Esophagus muscularis mucosa (tissue), 4 donors: ENCODE results near the gene PTPN22. TPM values are rescaled to one million over a fixed set of nuclear protein-coding genes. Genes with fewer than 3 reads are reported as not detected.

Experiments
- DNase-seq: peaks from one replicate; pipeline ENCODE4 v3.0.0-alpha.2; 2017; ENCODE audit errors: extremely low spot score
- H3K27ac ChIP-seq, 4 donors: fragments of 200-600 bp; sonication (generic); replicated peaks in 1 of 4; 1 replicate in 3 of 4; 2 replicates in 1 of 4; pipeline ENCODE4 v1.5.1; 2016 to 2019; ENCODE audit warnings: mild to moderate bottlenecking in 1 of 4
- H3K27me3 ChIP-seq, 4 donors: fragments of 200-600 bp; sonication (generic); one replicate each; pipeline versions ENCODE4 v1.5.1 to v1.6.0; 2016 to 2019
- H3K36me3 ChIP-seq, 4 donors: fragments of 200-600 bp; sonication (generic); one replicate each; pipeline ENCODE4 v1.5.1; 2016 to 2019
- H3K4me1 ChIP-seq, 4 donors: fragments of 200-600 bp; sonication (generic); one replicate each; pipeline ENCODE4 v1.5.1; 2016 to 2019
- H3K4me3 ChIP-seq, 4 donors: fragments of 200-600 bp; sonication (generic); 1 replicate in 2 of 4; 2 replicates in 2 of 4; pipeline ENCODE4 v1.5.1; 2016 to 2019; ENCODE audit warnings: mild to moderate bottlenecking in 4 of 4, moderate library complexity in 1 of 4
- H3K9me3 ChIP-seq, 4 donors: fragments of 200-600 bp; sonication (generic); 1 replicate in 3 of 4; 2 replicates in 1 of 4; pipeline ENCODE4 v1.5.1; 2016 to 2019
- EP300 ChIP-seq: sonication (generic); formaldehyde crosslinking; IDR thresholded peaks from one replicate; pipeline ENCODE4 v1.6.1; 2017; ENCODE audit warnings: antibody characterized with exemption
- POLR2A ChIP-seq: fragments of 450-650 bp; IDR thresholded peaks from one replicate; pipeline ENCODE4 v1.6.1; 2017; ENCODE audit warnings: antibody characterized with exemption, moderate library complexity, mild to moderate bottlenecking, low read depth
- POLR2AphosphoS5 ChIP-seq, 2 donors: sonication (generic); formaldehyde crosslinking; IDR thresholded peaks; one replicate each; pipeline ENCODE4 v1.6.1; 2017; ENCODE audit warnings: antibody characterized with exemption in 2 of 2
- WGBS: methylation state at CpG from one replicate; pipeline ENCODE4 v1.1.5; 2018; 5-methylcytosine and 5-hydroxymethylcytosine counted together
- intact Hi-C: fragments of 100-400 bp; cut with DNase I; formaldehyde crosslinking; loops from one replicate; pipeline ENCODE4 v1.15.1; 2023
- total RNA-seq, 4 donors: library from RNA; depleted of rRNA; stranded (reverse); fragments of >200 nt; gene quantifications; one replicate each; pipeline versions ENCODE4 v1.1.0 to v1.2.1, GENCODE V29; 2016
- TF ChIP-seq, protein P1 (sequence below), 3 experiments: fragments of 200-600 bp in 2 of 3; fragments of 450-650 bp in 1 of 3; sonication (generic) in 2 of 3; IDR thresholded peaks; one replicate each; pipeline ENCODE4 v1.5.1; 2017 to 2019; ENCODE audit warnings: antibody characterized with exemption in 3 of 3, mild to moderate bottlenecking in 2 of 3, moderate library complexity in 1 of 3

Gene PTPN22
- total RNA-seq, 4 donors from 2014 or later = 0.29 to 2.3 (median 0.63) TPM

DNA sequence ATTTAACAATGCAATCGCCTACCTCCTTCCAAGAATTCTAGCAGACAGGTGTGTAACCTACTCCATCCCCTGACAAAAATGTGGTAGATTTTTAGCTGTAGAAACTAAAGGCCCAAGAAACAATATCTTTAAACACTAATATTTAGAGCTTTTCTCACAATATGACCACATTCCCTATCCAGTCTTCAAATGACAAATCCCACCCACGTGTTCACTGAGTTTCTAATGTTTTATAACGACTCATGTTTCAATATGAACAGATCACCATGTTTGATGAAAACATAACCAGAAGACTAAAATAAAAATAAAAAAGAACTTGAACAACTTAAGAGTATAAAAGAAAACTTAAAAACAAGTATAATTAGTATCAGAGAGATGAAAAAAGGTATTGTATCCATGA lies 83.8 kb downstream of the PTPN22 start:
- intact Hi-C loops = no loop called here
- Histone ChIP-seq H3K4me3 (no peak overlapping the region), H3K27me3 (no peaks in the 10 kb centered on the region), H3K4me1 (peaks cover 35 to 52% (median 41%) of the 10 kb centered on the region in 4 donors), H3K27ac (no peak overlapping the region), H3K36me3 (peaks cover 0 to 13% (median 0%) of the 10 kb centered on the region in 4 donors), H3K9me3 (no peaks in the 10 kb centered on the region)
- WGBS = 93% methylated on average over 3 of the region's 3 CpGs
- no peak for DNase-seq
- TF ChIP-seq EP300 = no peak
- TF ChIP-seq, protein P1, sequence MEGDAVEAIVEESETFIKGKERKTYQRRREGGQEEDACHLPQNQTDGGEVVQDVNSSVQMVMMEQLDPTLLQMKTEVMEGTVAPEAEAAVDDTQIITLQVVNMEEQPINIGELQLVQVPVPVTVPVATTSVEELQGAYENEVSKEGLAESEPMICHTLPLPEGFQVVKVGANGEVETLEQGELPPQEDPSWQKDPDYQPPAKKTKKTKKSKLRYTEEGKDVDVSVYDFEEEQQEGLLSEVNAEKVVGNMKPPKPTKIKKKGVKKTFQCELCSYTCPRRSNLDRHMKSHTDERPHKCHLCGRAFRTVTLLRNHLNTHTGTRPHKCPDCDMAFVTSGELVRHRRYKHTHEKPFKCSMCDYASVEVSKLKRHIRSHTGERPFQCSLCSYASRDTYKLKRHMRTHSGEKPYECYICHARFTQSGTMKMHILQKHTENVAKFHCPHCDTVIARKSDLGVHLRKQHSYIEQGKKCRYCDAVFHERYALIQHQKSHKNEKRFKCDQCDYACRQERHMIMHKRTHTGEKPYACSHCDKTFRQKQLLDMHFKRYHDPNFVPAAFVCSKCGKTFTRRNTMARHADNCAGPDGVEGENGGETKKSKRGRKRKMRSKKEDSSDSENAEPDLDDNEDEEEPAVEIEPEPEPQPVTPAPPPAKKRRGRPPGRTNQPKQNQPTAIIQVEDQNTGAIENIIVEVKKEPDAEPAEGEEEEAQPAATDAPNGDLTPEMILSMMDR (IDR thresholded peaks at IDR 0.05) = no peak
- TF ChIP-seq POLR2A = no peak
- TF ChIP-seq POLR2AphosphoS5 (IDR thresholded peaks at IDR 0.05) = no peak

DNA sequence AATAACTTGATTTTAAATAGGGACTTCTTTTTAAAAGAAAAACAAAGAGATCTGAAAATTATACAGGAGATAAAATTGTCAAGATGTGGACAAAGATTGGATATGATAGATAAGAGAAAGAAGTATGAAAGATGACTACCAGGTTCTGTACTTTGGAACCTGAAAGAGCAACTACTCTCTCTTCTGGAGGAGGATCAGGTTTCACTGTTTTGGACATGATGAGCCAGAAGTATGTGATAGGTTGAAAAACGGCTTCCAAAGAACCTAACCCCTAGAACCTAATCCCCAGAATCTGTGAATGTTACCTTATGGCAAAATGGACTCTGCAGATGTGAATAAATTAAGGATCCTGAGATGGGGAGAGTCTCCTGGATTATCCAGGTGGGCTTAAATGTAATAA lies 85.4 kb downstream of the PTPN22 start:
- H3K36me3 ChIP-seq = peaks cover 0 to 6% (median 0%) of the 10 kb centered on the region in 4 donors
- no peak for TF ChIP-seq POLR2AphosphoS5 (IDR thresholded peaks at IDR 0.05)
- TF ChIP-seq POLR2A = no peak
- TF ChIP-seq, protein P1 (IDR thresholded peaks at IDR 0.05) = no peak
- TF ChIP-seq EP300 = no peak
- H3K4me1 ChIP-seq = peaks cover 46 to 55% (median 53%) of the 10 kb centered on the region in 4 donors
- no peak for DNase-seq
- H3K27ac ChIP-seq = no peak overlapping the region
- no peaks in the 10 kb centered on the region for H3K27me3 ChIP-seq
- no peak overlapping the region for H3K4me3 ChIP-seq
- H3K9me3 ChIP-seq = no peaks in the 10 kb centered on the region
- intact Hi-C loops = no loop called here
- WGBS = 71% methylated on average over 1 of the region's 1 CpG

DNA sequence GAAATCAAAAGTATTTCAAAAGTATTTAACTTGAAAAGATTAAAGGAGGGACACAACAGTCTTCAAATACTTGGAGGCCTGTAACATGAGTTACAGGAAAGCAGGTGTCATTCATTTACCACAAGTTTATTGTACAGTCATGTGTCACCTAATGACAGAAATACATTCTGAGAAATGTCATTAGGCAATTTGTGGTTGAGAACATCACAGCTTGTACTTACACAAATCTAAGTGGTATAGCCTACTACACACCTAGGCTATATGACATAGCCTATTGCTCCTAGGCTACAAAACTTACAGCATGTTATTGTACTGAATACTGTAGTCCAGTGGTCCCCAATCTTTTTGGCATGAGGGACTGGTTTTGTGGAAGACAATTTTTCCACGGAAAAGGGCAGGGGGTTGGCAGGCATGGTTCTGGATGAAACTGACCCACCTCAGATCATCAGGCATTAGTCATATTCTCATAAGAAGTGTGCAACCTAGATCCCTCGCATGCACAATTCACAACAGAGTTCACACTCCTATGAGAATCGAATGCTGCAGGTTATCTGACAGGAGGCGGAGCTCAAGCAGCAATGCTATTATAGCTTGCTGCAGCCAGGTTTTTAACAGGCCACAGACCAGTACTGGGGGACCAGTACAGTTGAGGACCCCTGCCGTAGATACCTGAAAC lies 87.3 kb downstream of the PTPN22 start:
- Histone ChIP-seq H3K27me3 (no peaks in the 10 kb centered on the region), H3K4me1 (peaks cover 50 to 69% (median 62%) of the 10 kb centered on the region in 4 donors), H3K36me3 (peaks cover 0 to 2% (median 0%) of the 10 kb centered on the region in 4 donors), H3K9me3 (no peaks in the 10 kb centered on the region), H3K27ac (peak overlapping the region in 1 of 4 donors; percentile 1), H3K4me3 (no peak overlapping the region)
- TF ChIP-seq POLR2A = no peak
- TF ChIP-seq, protein P1 (IDR thresholded peaks at IDR 0.05) = no peak
- TF ChIP-seq EP300 = no peak
- no peak for TF ChIP-seq POLR2AphosphoS5 (IDR thresholded peaks at IDR 0.05)
- WGBS = 85% methylated on average over 5 of the region's 5 CpGs
- intact Hi-C loops = no loop called here
- DNase-seq = no peak

DNA sequence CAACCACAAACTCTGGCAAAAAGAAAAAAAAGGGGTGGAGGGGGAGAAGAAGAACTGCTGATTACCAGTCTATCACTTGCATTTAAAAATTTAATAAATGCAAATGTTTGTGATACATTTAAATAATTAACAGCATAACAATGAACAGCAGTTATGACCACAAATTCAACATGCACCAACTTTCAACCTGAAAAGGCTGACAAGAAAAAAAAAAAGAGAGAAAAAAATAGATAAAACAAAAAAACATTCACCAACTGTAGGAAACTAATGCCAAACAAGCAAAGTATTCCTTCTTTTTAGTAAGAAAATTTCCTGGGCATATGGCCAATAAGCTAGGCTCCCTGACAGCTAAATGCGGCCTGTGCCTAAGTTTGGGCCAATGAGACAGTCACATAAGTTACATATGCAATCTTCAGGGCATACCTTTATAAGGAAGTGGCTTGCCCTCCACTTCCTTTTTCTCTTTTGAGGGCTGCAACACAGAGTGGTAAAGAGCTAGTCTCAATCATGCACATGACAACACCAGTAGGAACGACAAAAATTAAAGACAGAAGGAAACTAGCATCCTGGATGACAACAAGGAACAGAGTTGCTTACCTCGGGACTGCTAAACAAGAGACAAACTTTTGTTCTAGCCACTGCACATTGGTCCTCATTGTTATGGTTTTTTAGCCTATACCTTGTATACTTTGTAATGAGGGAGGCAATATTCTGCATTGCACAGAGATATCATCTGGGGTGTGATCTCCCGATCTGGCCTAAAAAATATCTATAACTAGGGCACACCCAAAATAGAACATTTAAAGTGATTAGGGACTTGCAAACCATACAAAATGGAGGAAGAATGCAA lies 88.0 kb downstream of the PTPN22 start:
- H3K36me3 ChIP-seq = no peaks in the 10 kb centered on the region
- intact Hi-C loops = no loop called here
- H3K27me3 ChIP-seq = no peaks in the 10 kb centered on the region
- no peaks in the 10 kb centered on the region for H3K9me3 ChIP-seq
- H3K27ac ChIP-seq = peak overlapping the region in 1 of 4 donors; percentile 1
- peaks cover 42 to 62% (median 57%) of the 10 kb centered on the region in 4 donors for H3K4me1 ChIP-seq
- H3K4me3 ChIP-seq = no peak overlapping the region
- no peak for DNase-seq
- WGBS = 38% methylated on average over 4 of the region's 4 CpGs
- TF ChIP-seq POLR2AphosphoS5 (IDR thresholded peaks at IDR 0.05) (peak in 1 of 2 donors; percentile 5), EP300 (no peak)

DNA sequence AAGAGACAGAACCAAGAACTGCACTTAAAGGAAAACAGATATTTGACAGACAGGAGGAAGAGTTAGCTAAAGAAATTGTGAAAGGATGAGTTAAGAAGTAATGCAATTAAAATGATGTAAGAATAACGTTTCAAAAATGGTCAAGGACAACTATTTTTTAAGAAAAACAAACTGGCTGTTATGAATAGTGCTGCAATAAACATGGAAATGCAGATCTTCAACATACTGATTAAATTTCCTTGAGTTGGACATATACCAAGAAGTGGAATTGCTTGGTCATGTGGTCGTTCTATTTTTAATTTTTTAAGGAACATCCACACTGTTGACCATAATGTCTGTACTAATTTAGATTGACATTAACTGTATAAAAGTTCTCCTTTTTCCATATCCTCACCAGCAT lies 89.1 kb downstream of the PTPN22 start:
- WGBS = 25% methylated on average over 2 of the region's 2 CpGs
- Histone ChIP-seq H3K4me3 (no peak overlapping the region), H3K27me3 (no peaks in the 10 kb centered on the region), H3K36me3 (no peaks in the 10 kb centered on the region), H3K4me1 (peaks cover 41 to 59% (median 56%) of the 10 kb centered on the region in 4 donors), H3K27ac (no peak overlapping the region), H3K9me3 (no peaks in the 10 kb centered on the region)
- intact Hi-C loops = no loop called here
- TF ChIP-seq POLR2A = no peak
- TF ChIP-seq, protein P1 (IDR thresholded peaks at IDR 0.05) = no peak
- TF ChIP-seq EP300 = no peak
- TF ChIP-seq POLR2AphosphoS5 (IDR thresholded peaks at IDR 0.05) = no peak
- no peak for DNase-seq
